22Rv1 (cell line): ENCODE results near the gene MYO10.

Experiments
- CTCF ChIP-seq: fragments of 450-650 bp; IDR thresholded peaks from 2 replicates; pipeline ENCODE4 v1.5.1; 2017; ENCODE audit warnings: mild to moderate bottlenecking
- ZFX ChIP-seq: fragments of 450-650 bp; IDR thresholded peaks from 2 replicates; pipeline ENCODE4 v1.6.1; 2017; ENCODE audit warnings: antibody characterized with exemption, borderline replicate concordance

- TF ChIP-seq CTCF (peak; percentile 66), ZFX (no peak)
Measured at GRCh38 chr5:16666883-16667398, 269.1 kb downstream of the MYO10 start.
